Measurements from ENCODE around the gene TPRA1. TPM values are rescaled to one million over a fixed set of nuclear protein-coding genes. Genes with fewer than 3 reads are reported as not detected.

Gene TPRA1
- total and polyA plus RNA-seq, 9 of the 15 experiments (the other 6 are each of a cell fraction or from before 2014, with no cell fraction given) = 0.66 to 21.5 (median 11.1) TPM

DNA sequence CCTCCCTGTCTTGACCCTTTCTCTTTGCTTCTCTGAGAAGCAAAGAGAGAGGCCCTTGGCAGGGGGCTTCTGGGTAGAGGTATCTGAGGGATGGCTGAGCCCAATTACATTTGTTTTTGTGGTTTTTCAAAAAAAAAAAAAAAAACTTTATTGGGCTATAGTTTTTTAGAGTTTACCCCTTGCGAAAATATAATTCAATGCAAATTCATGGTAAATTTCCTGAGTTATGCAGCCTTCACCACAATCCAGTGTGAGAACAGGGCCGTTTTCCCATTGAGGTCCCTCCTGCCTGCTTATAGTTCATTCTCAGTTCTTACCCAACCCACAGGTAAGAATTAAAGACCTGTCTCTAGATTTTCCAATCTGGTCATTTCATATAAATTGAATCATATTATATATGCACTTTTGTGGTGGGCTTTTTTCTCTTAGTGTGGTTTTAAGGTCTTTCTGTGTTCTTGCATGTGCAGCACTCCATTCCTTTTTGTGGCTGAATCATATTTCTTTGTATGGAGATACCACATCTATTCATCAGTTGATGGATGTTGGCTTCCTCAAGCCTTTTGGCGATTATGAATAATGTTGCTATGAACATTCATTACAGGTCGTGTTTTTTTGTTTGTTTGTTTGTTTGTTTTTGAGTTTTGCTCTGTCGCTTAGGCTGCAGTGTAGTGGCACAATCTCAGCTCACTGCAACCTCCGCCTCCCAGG is 10.4 kb upstream of the TPRA1 start:
- intact Hi-C loops (cut with micrococcal nuclease) = no loop called here
- POLR2A ChIA-PET = interaction anchor here (1.5 to 2.1 kb wide), 2 partner anchors 8 to 22 kb away, joined by 4 to 14 read pairs; no protein-coding TSS in a partner anchor
- Histone ChIP-seq H3K27ac (ENCODE audit: extremely low read depth, low read depth, low read length) (no peak overlapping the region), H4K20me1 (replicated peaks; ENCODE audit: control insufficient read depth, insufficient read depth, low read length) (no peaks in the 10 kb centered on the region; the same call in 1 of the 2 replicates), H3K9ac (ENCODE audit: insufficient read depth in 1 of 2, low read depth in 2 of 2, low read length in 2 of 2) (peak overlapping the region; percentile 32 to 41; a peak in 3 of 4 replicates), H3K4me2 (ENCODE audit: insufficient read depth, low read length) (peak overlapping the region; percentile 85), H3K9me3 (replicated peaks; ENCODE audit: control insufficient read depth, insufficient read depth, low read depth, low read length) (no peaks in the 10 kb centered on the region), H3K27me3 (ENCODE audit: control insufficient read depth in 2 of 2, insufficient read depth in 2 of 2, low read length in 2 of 2) (no peaks in the 10 kb centered on the region), H3K79me2 (ENCODE audit: control insufficient read depth, insufficient read depth, low read length) (peaks cover 57% of the 10 kb centered on the region), H3K9me1 (ENCODE audit: control insufficient read depth, insufficient read depth, low read length) (peaks cover 3% of the 10 kb centered on the region), H3K36me3 (ENCODE audit: control insufficient read depth, insufficient read depth, low read length) (peaks cover 64% of the 10 kb centered on the region), H2AFZ (ENCODE audit: low read depth, low read length) (no peak overlapping the region), H3K4me3 (no peak overlapping the region; the same call in 1 of the 2 replicates), H3K4me1 (replicated peaks in 1 of 2; ENCODE audit: control insufficient read depth in 2 of 2, insufficient read depth in 2 of 2, low read length in 2 of 2) (peaks cover 19 to 20% of the 10 kb centered on the region in 2 experiments; a peak in 4 of 5 replicates)
- no TSS peak for BruUV-seq (replicated peaks)
- TF ChIP-seq SRF (CRISPR knock-in tag; IDR thresholded peaks at IDR 0.05) = no peak
- TF ChIP-seq HES1 (IDR thresholded peaks at IDR 0.05; ENCODE audit: low read depth) = no peak
- no peak for TF ChIP-seq ZNF197 (CRISPR knock-in tag; IDR thresholded peaks at IDR 0.05; ENCODE audit: low read depth)
- no peak for TF ChIP-seq PTRF (tag; IDR thresholded peaks at IDR 0.05)
- TF ChIP-seq, protein P1, sequence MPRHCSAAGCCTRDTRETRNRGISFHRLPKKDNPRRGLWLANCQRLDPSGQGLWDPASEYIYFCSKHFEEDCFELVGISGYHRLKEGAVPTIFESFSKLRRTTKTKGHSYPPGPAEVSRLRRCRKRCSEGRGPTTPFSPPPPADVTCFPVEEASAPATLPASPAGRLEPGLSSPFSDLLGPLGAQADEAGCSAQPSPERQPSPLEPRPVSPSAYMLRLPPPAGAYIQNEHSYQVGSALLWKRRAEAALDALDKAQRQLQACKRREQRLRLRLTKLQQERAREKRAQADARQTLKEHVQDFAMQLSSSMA (CRISPR knock-in tag; IDR thresholded peaks at IDR 0.05) = no peak
- TF ChIP-seq, protein P2, sequence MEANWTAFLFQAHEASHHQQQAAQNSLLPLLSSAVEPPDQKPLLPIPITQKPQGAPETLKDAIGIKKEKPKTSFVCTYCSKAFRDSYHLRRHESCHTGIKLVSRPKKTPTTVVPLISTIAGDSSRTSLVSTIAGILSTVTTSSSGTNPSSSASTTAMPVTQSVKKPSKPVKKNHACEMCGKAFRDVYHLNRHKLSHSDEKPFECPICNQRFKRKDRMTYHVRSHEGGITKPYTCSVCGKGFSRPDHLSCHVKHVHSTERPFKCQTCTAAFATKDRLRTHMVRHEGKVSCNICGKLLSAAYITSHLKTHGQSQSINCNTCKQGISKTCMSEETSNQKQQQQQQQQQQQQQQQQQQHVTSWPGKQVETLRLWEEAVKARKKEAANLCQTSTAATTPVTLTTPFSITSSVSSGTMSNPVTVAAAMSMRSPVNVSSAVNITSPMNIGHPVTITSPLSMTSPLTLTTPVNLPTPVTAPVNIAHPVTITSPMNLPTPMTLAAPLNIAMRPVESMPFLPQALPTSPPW (CRISPR knock-in tag; IDR thresholded peaks at IDR 0.05) = no peak
- FAIRE-seq = no peak
- in situ Hi-C loops (cut with MboI) = no loop called here
- ATAC-seq = no peak
- CTCF ChIA-PET (ENCODE audit: low intra/inter-chr PET ratio) = no interaction called here
- no peak for DNase-seq (ENCODE audit: extremely low read depth in 1 of 4, low spot score in 3 of 4)
- 76% methylated on average over 5 of the region's 6 CpGs for WGBS (ENCODE audit: insufficient coverage, low coverage, missing lambda C conversion rate)
